OCI-LY3 (cell line): ENCODE data around the gene FAM118B.

Experiments
- H2AFZ ChIP-seq: fragments of 200-600, 300-600 bp; shearing (Covaris generic); 2 replicates; pipeline ENCODE4 v1.6.0; 2014; ENCODE audit warnings: antibody characterized with exemption, low read depth, low read length
- H3K27ac ChIP-seq: fragments of 200-600, 300-600 bp; sonication (generic); 2 replicates; pipeline ENCODE4 v1.5.1; 2014; ENCODE audit warnings: mild to moderate bottlenecking, low read length, moderate library complexity, mixed read lengths
- H3K27me3 ChIP-seq: fragments of 200-600, 300-600 bp; sonication (generic); 2 replicates; pipeline ENCODE4 v1.6.1; 2014; ENCODE audit warnings: low read depth, low read length, mixed read lengths
- H3K36me3 ChIP-seq: fragments of 200-600, 300-600 bp; sonication (generic); replicated peaks from 2 replicates; pipeline ENCODE3; 2014; ENCODE audit warnings: low read depth, low read length, mixed read lengths
- H3K4me1 ChIP-seq: fragments of 300-600, 200-600 bp; sonication (generic); 2 replicates; pipeline ENCODE4 v1.6.1; 2014; ENCODE audit warnings: low read length, mixed read lengths
- H3K4me2 ChIP-seq: fragments of 200-600, 300-600 bp; sonication (generic); 2 replicates; pipeline ENCODE4 v1.6.1; 2014; ENCODE audit warnings: low read length, mixed read lengths
- H3K4me3 ChIP-seq: fragments of 300-600, 200-600 bp; sonication (generic); 2 replicates; pipeline ENCODE4 v1.5.1; 2014; ENCODE audit warnings: antibody characterized with exemption, mild to moderate bottlenecking, low read length, moderate library complexity
- H3K79me2 ChIP-seq: fragments of 300-600, 200-600 bp; shearing (Covaris generic); 2 replicates; pipeline ENCODE4 v1.6.1; 2014; ENCODE audit warnings: mild to moderate bottlenecking, low read length, mixed read lengths
- H3K9ac ChIP-seq: fragments of 300-600, 200-600 bp; shearing (Covaris generic); 2 replicates; pipeline ENCODE4 v1.6.0; 2014; ENCODE audit warnings: mild to moderate bottlenecking, low read length, moderate library complexity
- H3K9me3 ChIP-seq: fragments of 200-600, 300-600 bp; shearing (Covaris generic); 2 replicates; pipeline ENCODE4 v1.6.1; 2014; ENCODE audit warnings: low read length, mixed read lengths; ENCODE audit not compliant: insufficient read depth
- H4K20me1 ChIP-seq: fragments of 200-600, 300-600 bp; sonication (generic); 2 replicates; pipeline ENCODE4 v1.6.1; 2016; ENCODE audit warnings: low read length, mixed read lengths; ENCODE audit not compliant: insufficient read depth
- CTCF ChIP-seq: fragments of 200-600, 300-600 bp; sonication (generic); IDR thresholded peaks from 2 replicates; pipeline ENCODE4 v1.5.1; 2014; ENCODE audit warnings: antibody characterized with exemption, low read length, low read depth
- EZH2phosphoT487 ChIP-seq: fragments of 200-600 bp; shearing (Covaris generic); IDR thresholded peaks from 2 replicates; pipeline ENCODE4 v1.6.1; 2018; ENCODE audit warnings: antibody characterized with exemption, mixed run types, low read depth

FAM118B gene

GRCh38 chr11:126164781-126165180, 46.8 kb upstream of the FAM118B start:
- Histone ChIP-seq H3K9ac (no peak overlapping the region), H2AFZ (no peak overlapping the region), H4K20me1 (no peaks in the 10 kb centered on the region), H3K4me3 (no peak overlapping the region), H3K27me3 (0 out of 2 replicates have a peak, but pooled peaks cover 8% of the 10 kb centered on the region), H3K79me2 (no peaks in the 10 kb centered on the region), H3K4me2 (no peak overlapping the region), H3K4me1 (no peaks in the 10 kb centered on the region), H3K27ac (no peak overlapping the region), H3K36me3 (no peaks in the 10 kb centered on the region), H3K9me3 (no peaks in the 10 kb centered on the region)
- TF ChIP-seq CTCF: no peak
- TF ChIP-seq EZH2phosphoT487: no peak

- no peak overlapping the region for H2AFZ ChIP-seq
- no peaks in the 10 kb centered on the region for H3K9me3 ChIP-seq
- H3K27ac ChIP-seq: no peak overlapping the region
- H4K20me1 ChIP-seq: no peaks in the 10 kb centered on the region
- H3K4me3 ChIP-seq: no peak overlapping the region
- H3K27me3 ChIP-seq: 0 out of 2 replicates have a peak, but pooled peaks cover 8% of the 10 kb centered on the region
- H3K36me3 ChIP-seq: no peaks in the 10 kb centered on the region
- no peak overlapping the region for H3K9ac ChIP-seq
- H3K79me2 ChIP-seq: no peaks in the 10 kb centered on the region
- no peaks in the 10 kb centered on the region for H3K4me1 ChIP-seq
- H3K4me2 ChIP-seq: no peak overlapping the region
- TF ChIP-seq CTCF (no peak), EZH2phosphoT487 (no peak)
These were observed 46.3 kb upstream of the FAM118B start for GRCh38 chr11:126165311-126165720.

GRCh38 chr11:126165757-126166156, 45.8 kb upstream of the FAM118B start:
- H3K4me2 ChIP-seq: no peak overlapping the region
- 0 out of 2 replicates have a peak, but pooled peaks cover 8% of the 10 kb centered on the region for H3K27me3 ChIP-seq
- H3K27ac ChIP-seq: no peak overlapping the region
- no peaks in the 10 kb centered on the region for H3K9me3 ChIP-seq
- H3K9ac ChIP-seq: no peak overlapping the region
- H4K20me1 ChIP-seq: no peaks in the 10 kb centered on the region
- no peak for TF ChIP-seq EZH2phosphoT487
- H3K36me3 ChIP-seq: no peaks in the 10 kb centered on the region
- H3K4me1 ChIP-seq: no peaks in the 10 kb centered on the region
- H2AFZ ChIP-seq: no peak overlapping the region
- no peaks in the 10 kb centered on the region for H3K79me2 ChIP-seq
- no peak overlapping the region for H3K4me3 ChIP-seq

DNA sequence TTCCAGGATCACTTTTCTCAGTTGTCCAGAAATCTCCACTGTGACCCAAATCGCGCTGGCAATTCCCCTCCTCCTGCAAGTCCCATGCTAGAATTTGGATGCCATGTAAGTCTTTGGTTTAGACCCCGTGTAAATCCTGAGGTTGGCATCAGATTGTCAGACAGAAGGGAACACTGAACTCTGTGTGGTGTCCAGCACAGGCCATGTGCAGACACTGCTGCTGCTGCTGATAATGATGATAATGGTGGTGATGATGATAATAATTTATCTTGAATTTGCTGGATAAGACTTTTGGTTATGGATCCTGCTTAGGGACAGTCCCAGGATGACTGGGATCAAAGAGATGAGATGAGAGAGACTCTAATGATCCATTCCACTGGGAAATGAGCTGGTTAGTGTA, 45.2 kb upstream of the FAM118B start:
- Histone ChIP-seq H3K27ac (no peak overlapping the region), H3K27me3 (0 out of 2 replicates have a peak, but pooled peaks cover 8% of the 10 kb centered on the region), H3K9me3 (no peaks in the 10 kb centered on the region), H3K4me1 (no peaks in the 10 kb centered on the region), H3K4me2 (no peak overlapping the region), H2AFZ (no peak overlapping the region), H3K9ac (no peak overlapping the region), H3K36me3 (no peaks in the 10 kb centered on the region), H3K79me2 (no peaks in the 10 kb centered on the region), H3K4me3 (no peak overlapping the region), H4K20me1 (no peaks in the 10 kb centered on the region)
- TF ChIP-seq CTCF (no peak), EZH2phosphoT487 (no peak)
